NCI-H1694 treated with DMSO at 0.1 percent for 48 hours (cell line): Measurements from ENCODE around the gene ETFA.

Experiments used
- DNase-seq: peaks from one replicate; lab custom pipeline; 2025; lab: John Stamatoyannopoulos, UW

ETFA gene

DNA sequence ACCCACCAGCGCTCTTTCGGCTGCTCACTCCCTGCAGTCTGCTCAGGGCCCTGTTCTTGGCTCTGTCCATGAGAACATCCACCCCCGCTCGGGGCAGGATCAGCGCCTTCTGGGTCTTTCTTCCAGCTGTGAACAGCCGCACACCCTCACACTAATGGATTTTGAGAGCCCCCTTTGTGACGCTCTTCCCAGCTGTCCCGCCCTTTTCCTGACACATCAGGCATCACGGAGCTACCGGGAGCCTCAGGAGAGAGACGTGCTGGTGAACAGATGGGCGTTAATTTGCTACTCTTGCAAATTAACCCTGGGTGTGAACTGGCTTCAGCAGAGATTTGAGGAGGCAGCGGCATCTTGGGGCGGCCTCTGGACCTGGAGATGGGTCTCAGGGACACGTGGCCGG lies 138.5 kb downstream of the ETFA start:
- peak; percentile 17 for DNase-seq

DNA sequence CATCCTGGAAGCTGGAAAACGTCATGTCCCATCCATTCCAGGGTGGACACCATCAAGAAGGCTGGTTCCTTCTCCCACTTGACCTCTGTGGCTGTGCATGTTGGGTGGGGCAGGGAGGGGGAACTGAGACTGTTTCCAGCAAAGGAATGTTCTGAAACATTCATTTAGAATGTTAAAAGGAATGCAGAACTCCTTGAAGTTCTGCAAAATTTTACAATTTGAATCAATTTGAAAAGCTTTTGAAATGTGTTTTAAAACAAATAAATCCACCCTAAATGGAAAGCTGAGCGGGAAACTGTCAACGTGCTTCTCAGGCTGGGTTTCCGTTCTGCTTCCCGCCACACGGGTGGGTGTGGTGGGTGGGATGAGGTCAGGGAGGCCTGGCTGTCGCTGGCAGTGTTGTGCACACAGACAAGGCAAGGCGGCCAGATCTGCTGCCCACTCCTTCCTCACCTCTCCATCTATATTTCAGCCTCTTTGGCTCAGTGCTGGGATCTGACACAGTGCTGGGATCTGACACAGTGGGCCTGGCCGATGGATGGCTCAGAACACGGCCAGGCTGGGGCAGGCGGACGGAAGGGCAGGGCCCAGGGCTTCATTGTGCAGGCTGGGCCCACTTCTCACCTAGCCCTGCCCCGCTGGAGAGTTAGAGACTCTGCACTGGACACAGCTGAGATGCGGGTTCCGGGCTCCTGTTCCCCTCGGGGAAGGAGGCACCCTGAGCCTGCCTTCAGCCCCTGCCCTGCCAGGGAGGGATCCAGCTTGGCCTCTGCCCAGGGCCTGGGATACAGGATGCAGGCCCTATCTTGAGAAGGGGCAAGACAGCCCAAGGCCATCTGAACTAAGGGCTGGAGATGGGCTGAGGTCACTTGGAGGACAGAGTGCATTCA lies 141.1 kb downstream of the ETFA start:
- no peak for DNase-seq

DNA sequence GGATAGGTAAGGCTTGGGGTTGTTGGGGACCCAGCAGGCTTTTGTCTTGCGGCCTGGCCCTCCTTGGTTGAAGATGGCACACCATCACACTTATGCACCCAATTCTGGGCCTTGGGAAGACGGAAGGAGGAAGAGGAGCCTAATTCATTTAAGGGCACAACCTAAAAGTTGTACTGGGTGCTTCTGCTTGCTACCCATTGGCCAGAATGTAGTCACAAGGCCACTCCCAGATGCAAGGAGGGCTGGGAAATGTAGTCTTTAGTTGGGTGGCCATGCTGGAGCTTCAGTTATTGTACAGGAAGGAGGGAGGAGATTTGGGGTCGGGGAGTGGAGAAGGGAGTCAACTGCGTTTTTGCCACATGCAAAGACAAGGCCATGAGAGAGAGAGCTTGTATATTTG lies 142.3 kb downstream of the ETFA start:
- peak; percentile 27 for DNase-seq

DNA sequence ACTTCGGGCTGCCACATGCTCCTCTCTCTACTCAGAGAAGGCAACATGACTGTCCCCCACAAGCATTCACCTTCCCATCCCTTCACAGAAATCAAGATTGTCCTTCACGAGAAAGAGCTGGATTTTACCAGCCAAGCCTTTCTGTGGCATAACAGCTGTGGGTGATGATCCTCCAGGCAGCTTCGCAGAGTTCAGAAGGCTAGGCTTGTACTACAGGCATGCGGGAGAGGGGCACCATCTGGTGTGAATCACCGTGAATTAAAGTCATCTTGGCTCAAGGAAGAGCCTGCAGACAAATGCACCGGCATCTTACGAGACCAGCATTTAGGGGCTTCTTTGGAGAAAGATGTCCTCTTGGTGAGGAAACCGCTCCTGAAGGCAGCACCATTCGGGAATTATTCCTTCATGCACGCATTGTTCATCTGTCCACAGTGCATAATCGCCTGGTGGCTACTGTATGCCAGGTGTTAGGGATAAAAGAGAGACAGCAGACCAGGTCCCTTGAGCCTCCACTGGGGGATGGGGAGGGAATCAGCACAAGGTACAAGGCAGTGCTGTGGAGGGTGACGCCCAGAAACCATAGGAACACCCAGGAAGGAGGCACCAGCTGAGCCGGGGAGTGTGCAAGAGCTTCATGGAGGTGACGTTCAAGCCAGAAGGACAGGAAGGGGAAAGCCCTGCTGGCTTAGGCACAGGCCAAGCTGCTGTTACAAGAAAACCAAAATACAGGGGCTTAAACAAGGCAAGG lies 142.9 kb downstream of the ETFA start:
- DNase-seq, result peak; percentile 45

DNA sequence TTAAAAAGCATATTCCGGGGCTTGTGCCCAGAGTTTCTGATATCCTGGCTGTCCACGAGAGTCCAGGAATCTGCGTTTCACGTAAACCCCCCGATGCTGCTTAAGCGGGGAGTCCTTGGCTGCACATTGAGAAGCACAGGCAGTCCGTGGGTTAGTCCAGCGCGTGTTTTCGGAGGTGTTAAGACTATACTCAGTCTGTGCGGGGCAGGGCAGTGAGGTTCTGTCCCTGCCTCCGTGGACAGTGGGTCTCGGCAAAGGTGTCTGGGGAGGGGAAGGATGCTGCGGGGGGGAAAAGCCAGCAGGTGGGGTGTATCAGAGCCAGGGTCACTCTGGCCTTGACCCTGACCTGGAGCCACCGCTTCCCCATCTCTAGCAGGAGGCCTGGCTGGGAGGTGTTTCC lies 145.3 kb downstream of the ETFA start:
- DNase-seq, result no peak
